Measurements from ENCODE around the gene TIMM10.

DNA sequence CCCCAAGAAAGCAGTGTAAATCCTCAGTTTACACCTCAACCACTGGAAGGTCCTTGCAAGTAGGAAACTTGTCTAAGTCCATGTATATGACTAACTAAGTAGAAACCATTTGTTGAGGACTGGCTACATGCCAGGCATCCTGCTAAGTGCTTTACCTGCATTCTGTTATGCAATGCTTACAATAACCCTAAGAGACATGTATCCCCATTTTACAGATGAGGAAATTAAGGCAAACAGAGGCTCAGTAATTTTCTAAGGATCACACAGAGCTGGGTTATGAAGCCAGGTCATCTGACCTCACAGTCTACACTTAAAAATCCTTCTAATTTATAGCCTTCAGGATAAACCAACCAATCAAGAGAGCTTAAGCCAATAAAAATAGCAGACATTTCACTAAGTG, 1.5 kb downstream of the TIMM10 start:
- TF ChIP-seq, protein P1, sequence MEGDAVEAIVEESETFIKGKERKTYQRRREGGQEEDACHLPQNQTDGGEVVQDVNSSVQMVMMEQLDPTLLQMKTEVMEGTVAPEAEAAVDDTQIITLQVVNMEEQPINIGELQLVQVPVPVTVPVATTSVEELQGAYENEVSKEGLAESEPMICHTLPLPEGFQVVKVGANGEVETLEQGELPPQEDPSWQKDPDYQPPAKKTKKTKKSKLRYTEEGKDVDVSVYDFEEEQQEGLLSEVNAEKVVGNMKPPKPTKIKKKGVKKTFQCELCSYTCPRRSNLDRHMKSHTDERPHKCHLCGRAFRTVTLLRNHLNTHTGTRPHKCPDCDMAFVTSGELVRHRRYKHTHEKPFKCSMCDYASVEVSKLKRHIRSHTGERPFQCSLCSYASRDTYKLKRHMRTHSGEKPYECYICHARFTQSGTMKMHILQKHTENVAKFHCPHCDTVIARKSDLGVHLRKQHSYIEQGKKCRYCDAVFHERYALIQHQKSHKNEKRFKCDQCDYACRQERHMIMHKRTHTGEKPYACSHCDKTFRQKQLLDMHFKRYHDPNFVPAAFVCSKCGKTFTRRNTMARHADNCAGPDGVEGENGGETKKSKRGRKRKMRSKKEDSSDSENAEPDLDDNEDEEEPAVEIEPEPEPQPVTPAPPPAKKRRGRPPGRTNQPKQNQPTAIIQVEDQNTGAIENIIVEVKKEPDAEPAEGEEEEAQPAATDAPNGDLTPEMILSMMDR (IDR thresholded peaks at IDR 0.05): no peak
- TF ChIP-seq POLR2A (IDR thresholded peaks at IDR 0.05): no peak

All from right lobe of liver (tissue), 4 donors.